ENCODE results near the gene AKR7A3.
"Not testable (repeated sequence)": the region's sequence is repeated elsewhere in the genome, so short reads cannot be mapped to it uniquely, and the experiment has no call there.

The AKR7A3 gene

DNA sequence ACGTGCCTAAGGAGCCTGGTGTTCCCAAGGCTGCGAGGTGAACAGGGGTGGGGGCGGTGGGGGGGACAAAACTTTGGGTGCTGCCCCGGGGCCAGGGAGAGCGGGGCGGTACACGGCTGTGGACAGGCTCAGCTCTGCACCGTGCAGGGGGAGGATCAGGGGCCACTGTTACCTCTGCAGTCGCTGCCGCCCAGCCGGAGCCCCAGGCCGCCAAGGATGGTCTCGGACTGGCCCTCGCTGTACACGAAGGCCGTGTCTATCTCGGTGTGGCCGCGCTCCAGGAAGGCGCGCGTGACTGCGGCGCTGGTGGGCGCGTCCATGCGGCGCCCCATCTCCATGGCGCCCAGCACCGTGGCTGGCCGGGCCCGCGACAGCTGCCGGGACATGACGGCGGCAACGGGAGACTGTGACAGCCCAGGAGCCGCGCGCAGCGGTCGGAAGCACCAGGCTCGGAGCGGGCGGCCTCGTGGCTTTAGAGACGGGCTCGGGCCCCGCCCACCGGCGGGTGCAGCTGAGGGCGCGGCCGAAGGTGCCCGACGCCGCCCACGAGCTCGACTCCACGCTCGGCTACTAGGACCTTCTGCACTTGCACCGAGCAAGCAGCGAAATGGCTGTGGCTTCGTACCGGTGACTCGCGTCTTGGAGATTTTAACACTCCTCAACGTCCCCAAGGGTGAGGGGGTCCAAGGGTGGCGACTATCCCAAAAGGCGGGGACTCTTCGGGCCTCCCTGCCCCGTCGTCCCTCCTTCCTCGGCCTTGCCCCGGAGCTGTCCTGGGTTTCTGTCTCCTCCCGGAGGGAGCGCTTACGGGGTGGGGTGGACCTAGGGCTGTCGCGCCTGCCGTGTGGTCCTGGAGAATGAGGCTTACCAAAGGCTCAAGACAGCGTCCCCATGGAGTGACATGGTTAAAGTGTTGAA, at the start of gene AKR7A3:
Gene AKR7A3 (minus strand): TSS at position 447 of the 918 bp plus-strand sequence. CDS start 61 bp downstream, at position 386.
- H3K9ac ChIP-seq (ENCODE audit: low read depth, low read length) = peak within 1 kb of the TSS; percentile 26; the same call in 1 of the 2 replicates
- H3K36me3 ChIP-seq (ENCODE audit: insufficient read depth, low read length); H3K9me3 ChIP-seq (ENCODE audit: control insufficient read depth, insufficient read depth, low read length); H3K4me1 ChIP-seq (ENCODE audit: insufficient read depth, low read length): not testable (repeated sequence)

DNA sequence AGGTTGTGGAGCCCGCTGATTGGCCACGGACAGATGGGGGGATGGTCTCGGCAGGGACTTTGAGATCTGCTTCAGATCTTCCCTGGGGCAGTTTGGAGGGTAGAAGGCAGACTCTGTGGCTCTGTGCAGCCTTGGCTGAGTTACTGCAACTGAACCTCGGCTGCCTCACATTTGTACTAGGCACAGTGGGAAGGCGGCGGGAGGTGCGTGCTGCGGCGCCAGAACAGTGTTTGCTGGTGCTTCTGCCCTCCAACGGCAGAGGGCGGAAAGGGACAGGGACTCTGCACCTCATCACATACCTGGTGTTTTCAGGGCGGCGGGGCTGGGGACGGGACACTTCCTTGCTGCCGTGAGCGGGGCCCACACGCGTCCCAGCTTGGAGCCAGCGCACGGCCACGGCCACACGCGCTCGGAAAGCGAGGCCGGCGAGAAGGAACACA, 49.8 kb upstream of the AKR7A3 start:
- H3K9me3 ChIP-seq (ENCODE audit: control insufficient read depth, insufficient read depth, low read length) = no peaks in the 10 kb centered on the region
- peaks cover 6% of the 10 kb centered on the region for H3K4me1 ChIP-seq (ENCODE audit: insufficient read depth, low read length)
- peak overlapping the region; percentile 4 for H3K9ac ChIP-seq (ENCODE audit: low read depth, low read length)
- H3K36me3 ChIP-seq (ENCODE audit: insufficient read depth, low read length) = no peaks in the 10 kb centered on the region

DNA sequence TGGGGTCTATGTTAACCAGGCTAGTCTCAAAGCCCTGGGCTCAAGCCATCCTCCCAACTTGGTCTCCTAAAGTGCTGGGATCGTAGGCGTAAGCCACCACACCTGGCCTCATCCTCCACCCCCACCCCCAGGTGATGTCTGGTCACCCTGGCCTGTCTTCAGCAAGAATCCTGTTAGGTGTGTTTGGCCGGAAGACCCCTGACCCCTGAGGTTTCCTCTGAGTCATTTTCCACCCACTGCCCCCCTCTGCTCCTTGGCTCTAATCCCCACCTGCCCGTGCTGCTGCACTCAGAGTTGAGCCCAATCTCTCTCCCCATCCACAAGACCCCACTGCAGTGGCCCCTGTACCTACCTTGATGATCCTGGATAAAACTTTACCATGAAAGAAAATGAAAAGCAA, 48.7 kb upstream of the AKR7A3 start:
- no peaks in the 10 kb centered on the region for H3K36me3 ChIP-seq (ENCODE audit: insufficient read depth, low read length)
- H3K9me3 ChIP-seq (ENCODE audit: control insufficient read depth, insufficient read depth, low read length) = no peaks in the 10 kb centered on the region
- H3K4me1 ChIP-seq (ENCODE audit: insufficient read depth, low read length) = peaks cover 6% of the 10 kb centered on the region
- H3K9ac ChIP-seq (ENCODE audit: low read depth, low read length) = no peak overlapping the region; the same call in 1 of the 2 replicates

DNA sequence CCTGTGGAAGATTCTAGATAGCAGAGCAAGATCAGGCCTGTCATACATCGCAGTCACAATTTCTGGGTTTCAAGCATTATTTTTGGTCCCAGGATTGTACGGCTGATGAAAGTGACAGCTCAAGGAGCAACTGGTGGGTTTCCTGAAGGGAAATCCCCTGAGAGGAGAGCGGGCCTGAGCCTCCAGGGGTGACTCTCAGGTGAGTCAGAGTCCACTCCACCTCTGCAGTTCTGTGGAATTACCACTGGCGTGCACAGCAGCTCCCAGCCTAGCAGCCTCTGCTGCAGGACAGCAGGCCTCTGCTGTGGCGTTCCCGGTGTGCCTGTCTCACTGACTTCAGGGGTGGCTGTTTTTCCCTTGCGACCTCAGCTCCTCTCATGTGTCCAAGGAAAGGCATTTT, 48.0 kb upstream of the AKR7A3 start:
- H3K9ac ChIP-seq (ENCODE audit: low read depth, low read length) = no peak overlapping the region
- H3K9me3 ChIP-seq (ENCODE audit: control insufficient read depth, insufficient read depth, low read length) = no peaks in the 10 kb centered on the region
- H3K4me1 ChIP-seq (ENCODE audit: insufficient read depth, low read length) = peaks cover 6% of the 10 kb centered on the region
- no peaks in the 10 kb centered on the region for H3K36me3 ChIP-seq (ENCODE audit: insufficient read depth, low read length)

DNA sequence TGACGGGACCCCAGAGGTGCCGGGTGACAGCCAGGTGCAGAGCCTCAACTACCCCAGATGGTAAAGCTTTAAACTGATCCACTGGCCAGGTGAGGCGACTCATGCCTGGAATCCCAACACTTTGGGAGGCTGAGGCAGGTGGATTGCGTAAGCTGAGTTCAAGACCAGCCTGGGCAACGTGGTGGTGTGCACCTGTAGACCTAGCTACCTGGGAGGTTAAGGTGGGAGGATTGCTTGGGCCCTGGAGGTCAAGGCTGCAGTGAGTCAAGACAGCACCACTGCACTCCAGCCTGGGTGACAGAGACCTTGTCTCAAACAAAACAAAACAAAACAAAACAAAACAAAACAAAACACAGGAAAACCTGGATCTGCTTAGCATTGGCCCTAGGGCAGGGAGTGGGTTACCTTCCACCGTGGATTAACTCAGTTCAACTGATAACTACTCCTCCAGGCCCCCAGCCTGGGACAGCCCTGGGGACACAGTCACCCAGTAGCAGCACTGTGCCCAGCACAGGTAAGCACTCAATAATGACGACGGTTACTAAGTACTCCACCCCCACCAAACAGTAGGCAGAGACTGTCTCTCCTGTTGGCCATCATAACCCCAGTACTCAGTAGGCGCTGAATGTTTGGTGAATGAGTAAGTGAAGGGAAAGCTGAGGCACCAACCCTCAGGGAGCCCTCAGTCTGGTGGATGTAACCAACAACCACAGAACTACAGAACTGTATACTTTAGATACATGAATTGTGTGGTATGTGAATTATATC, 45.2 kb upstream of the AKR7A3 start:
- Histone ChIP-seq H3K36me3 (ENCODE audit: insufficient read depth, low read length) (no peaks in the 10 kb centered on the region), H3K9ac (ENCODE audit: low read depth, low read length) (no peak overlapping the region), H3K4me1 (ENCODE audit: insufficient read depth, low read length) (no peaks in the 10 kb centered on the region; the same call in 1 of the 2 replicates), H3K9me3 (ENCODE audit: control insufficient read depth, insufficient read depth, low read length) (no peaks in the 10 kb centered on the region)

DNA sequence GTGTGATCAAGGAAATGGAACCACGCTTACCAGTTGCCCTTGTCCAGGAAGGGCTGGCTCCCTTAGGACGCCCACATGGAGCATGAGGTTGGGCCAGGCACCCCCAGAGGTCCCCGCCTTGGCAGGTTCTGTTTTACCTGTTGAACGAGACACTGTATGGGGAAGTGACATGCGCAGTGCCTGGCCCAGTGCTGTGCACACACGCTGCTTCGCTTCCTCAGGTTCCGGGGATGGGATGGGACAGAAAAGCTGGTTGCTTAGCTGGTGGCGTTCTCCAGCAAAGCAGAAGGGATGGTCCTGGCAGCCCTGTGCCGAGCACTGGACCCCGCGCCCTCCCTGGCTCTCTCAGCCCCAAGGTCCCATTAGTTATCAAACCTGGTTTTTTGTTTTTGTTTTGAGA, 44.3 kb upstream of the AKR7A3 start:
- Histone ChIP-seq H3K4me1 (ENCODE audit: insufficient read depth, low read length) (no peaks in the 10 kb centered on the region; the same call in 1 of the 2 replicates), H3K9me3 (ENCODE audit: control insufficient read depth, insufficient read depth, low read length) (no peaks in the 10 kb centered on the region), H3K9ac (ENCODE audit: low read depth, low read length) (no peak overlapping the region), H3K36me3 (ENCODE audit: insufficient read depth, low read length) (no peaks in the 10 kb centered on the region)

DNA sequence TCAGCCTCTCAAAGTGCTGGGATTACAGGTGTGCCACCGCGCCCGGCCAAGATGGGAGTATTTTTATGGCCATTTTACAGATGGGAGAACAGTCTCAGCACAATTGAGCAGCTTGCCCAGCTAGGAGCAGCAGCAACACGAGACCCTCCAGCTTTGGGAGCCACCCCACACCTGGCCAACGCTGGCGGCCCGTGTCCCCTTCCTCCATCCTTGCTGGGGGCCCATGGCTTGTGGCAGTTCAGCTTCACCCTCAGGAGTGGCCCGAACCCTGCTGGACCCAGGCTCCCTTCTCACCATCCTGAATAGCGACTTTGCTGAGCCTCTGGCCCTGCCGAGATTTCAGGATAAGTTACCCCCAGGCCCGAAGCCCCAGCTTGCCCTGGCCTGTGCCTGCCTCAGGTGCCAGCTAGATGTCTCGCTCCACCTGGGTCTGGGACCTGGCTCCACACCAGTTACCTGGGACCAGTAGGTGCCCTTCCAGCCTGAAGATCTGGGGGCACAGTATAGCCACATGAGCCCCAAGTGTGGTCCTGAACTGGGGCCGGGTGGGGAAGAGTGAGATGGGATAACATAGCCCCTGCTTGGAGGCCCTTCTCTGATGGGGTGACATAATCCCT, 42.8 kb upstream of the AKR7A3 start:
- Histone ChIP-seq H3K9ac (ENCODE audit: low read depth, low read length) (no peak overlapping the region), H3K9me3 (ENCODE audit: control insufficient read depth, insufficient read depth, low read length) (no peaks in the 10 kb centered on the region), H3K36me3 (ENCODE audit: insufficient read depth, low read length) (no peaks in the 10 kb centered on the region), H3K4me1 (ENCODE audit: insufficient read depth, low read length) (no peaks in the 10 kb centered on the region)

DNA sequence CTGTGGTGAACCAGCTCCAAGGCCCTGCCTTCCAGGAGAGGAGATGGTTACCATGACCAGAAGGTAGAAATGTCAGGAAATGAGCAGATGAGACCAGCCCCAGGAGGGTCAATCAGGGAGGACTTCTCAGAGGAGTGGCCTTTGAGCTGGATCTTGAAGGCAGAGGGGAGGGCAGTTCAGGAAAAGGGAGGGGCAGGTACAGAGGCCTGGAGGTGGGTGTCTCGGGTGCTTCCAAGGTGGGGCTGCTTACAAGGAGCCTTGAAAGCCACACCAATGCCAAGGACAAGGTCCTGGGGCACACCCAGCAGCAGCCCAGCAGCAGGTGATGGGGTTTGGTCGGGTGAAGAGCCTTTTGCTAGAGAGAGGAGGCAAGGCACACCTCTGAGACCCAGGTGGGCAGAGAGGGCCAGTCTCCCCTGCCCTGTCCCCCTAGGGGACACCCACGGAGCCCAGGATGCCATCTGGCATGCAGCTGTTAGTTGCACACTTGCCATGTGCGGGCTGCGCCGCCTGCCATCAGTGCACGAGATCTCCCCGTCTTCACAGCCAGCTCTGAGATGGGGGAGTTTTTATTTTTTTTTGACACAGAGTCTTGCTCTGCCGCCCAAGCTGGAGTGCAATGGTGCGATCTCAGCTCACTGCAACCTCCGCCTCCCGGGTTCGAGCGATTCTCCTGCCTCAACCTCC, 42.0 kb upstream of the AKR7A3 start:
- no peaks in the 10 kb centered on the region for H3K4me1 ChIP-seq (ENCODE audit: insufficient read depth, low read length)
- no peaks in the 10 kb centered on the region for H3K36me3 ChIP-seq (ENCODE audit: insufficient read depth, low read length)
- no peaks in the 10 kb centered on the region for H3K9me3 ChIP-seq (ENCODE audit: control insufficient read depth, insufficient read depth, low read length)
- no peak overlapping the region for H3K9ac ChIP-seq (ENCODE audit: low read depth, low read length)

DNA sequence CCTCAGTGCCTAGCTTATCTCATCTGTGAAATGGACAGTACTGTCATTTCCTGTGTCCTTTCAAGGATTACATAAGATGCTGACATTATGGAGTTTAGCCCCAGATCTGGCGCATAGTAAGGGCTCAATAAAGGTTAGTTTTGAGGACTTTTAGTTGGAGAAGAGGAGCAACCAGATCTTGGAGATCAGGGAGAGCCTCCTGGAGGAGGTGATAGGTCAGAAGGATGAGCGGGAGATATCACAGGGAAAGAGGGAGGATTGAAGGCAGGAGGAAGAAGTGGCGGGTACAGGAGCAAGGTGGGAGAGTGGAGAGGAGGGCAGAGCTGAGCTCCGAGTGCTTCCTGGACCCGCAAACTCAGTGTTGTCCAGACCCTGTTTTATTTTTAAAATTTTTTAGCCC, 41.0 kb upstream of the AKR7A3 start:
- Histone ChIP-seq H3K36me3 (ENCODE audit: insufficient read depth, low read length) (no peaks in the 10 kb centered on the region), H3K9ac (ENCODE audit: low read depth, low read length) (no peak overlapping the region), H3K9me3 (ENCODE audit: control insufficient read depth, insufficient read depth, low read length) (no peaks in the 10 kb centered on the region), H3K4me1 (ENCODE audit: insufficient read depth, low read length) (no peaks in the 10 kb centered on the region)

DNA sequence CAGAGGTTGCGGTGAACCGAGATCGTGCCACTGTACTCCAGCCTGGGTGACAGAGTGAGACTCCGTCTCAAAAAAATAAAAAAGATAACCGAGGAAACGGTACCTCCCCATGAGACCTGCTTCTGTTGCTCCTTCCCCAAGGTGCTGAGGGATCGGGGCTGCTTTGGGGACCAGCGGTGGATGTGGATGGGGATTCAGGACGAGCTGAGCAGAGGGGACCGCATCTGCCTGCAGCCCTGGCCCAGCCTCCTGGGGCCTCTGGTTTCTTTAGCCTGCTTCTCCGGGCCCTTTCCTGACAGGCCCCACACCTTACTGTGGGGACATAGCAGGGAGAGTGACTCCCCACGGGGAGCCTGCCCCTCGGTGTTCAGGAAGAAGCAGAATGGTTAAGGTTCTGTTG, 40.6 kb upstream of the AKR7A3 start:
- Histone ChIP-seq H3K4me1 (ENCODE audit: insufficient read depth, low read length) (no peaks in the 10 kb centered on the region), H3K9me3 (ENCODE audit: control insufficient read depth, insufficient read depth, low read length) (no peaks in the 10 kb centered on the region), H3K9ac (ENCODE audit: low read depth, low read length) (no peak overlapping the region), H3K36me3 (ENCODE audit: insufficient read depth, low read length) (no peaks in the 10 kb centered on the region)

DNA sequence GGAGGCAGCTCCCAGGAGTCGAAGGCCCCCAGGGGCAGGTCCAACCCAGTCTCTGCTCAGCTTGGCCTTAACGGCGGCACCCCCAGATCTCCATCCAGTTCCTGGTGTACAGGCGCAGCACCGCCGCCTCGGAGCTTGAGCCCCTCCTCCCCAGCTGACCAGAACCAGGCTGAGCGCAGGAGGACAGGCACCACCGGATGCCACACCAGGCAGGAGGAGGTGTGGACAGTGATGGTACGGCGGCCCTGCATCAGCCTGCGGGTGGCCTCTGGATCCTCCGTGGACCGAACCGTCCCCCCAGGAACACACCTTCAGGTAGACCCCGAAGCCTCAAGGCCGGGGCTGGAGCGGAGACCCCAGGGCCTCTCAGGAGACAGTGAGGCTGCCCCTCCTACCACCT, 39.9 kb upstream of the AKR7A3 start:
- H3K9me3 ChIP-seq (ENCODE audit: control insufficient read depth, insufficient read depth, low read length) = no peaks in the 10 kb centered on the region
- H3K4me1 ChIP-seq (ENCODE audit: insufficient read depth, low read length) = no peaks in the 10 kb centered on the region
- H3K9ac ChIP-seq (ENCODE audit: low read depth, low read length) = no peak overlapping the region
- no peaks in the 10 kb centered on the region for H3K36me3 ChIP-seq (ENCODE audit: insufficient read depth, low read length)

DNA sequence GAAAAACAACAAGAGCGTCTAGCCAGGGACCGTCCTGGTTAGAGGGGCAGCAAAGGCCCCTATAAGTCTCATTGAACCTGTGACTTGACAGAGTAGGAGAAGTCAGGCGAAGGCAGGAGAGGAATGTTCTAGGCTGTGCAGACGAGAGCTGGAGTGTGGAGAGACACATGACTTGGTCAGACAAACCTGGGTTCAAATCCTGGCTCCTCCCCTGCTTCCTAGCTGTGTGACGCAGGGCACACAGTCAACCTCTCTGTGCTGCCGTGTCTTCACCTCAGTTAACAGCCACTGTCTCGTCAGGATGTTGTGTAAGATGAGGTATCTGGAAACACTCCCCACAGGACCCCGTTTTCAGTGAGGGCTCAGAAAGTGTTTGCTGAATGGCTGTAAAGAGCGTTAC, 39.2 kb upstream of the AKR7A3 start:
- H3K4me1 ChIP-seq (ENCODE audit: insufficient read depth, low read length) = no peaks in the 10 kb centered on the region
- H3K9me3 ChIP-seq (ENCODE audit: control insufficient read depth, insufficient read depth, low read length) = no peaks in the 10 kb centered on the region
- no peak overlapping the region for H3K9ac ChIP-seq (ENCODE audit: low read depth, low read length)
- H3K36me3 ChIP-seq (ENCODE audit: insufficient read depth, low read length) = no peaks in the 10 kb centered on the region

DNA sequence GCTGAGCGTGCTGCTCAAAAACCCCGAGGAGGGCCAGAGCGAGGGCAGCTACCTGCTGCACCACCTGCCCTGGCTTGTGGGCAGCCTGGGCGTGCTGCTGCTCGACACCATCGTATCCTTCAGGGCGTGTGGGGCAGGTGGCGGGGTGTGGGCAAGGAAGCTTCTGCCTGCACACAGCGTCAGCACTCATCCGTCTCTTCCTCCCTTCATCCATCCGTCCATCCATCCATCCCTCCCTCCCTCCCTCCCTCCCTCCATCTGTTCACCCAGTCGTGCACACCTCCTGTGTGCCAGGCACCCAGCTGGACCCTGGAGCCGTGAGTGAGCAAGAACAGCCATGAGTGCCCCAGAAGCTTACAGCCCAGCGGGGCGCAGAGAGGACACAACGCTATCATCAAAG, 38.7 kb upstream of the AKR7A3 start:
- no peaks in the 10 kb centered on the region for H3K36me3 ChIP-seq (ENCODE audit: insufficient read depth, low read length)
- no peaks in the 10 kb centered on the region for H3K9me3 ChIP-seq (ENCODE audit: control insufficient read depth, insufficient read depth, low read length)
- no peak overlapping the region for H3K9ac ChIP-seq (ENCODE audit: low read depth, low read length)
- no peaks in the 10 kb centered on the region for H3K4me1 ChIP-seq (ENCODE audit: insufficient read depth, low read length)

DNA sequence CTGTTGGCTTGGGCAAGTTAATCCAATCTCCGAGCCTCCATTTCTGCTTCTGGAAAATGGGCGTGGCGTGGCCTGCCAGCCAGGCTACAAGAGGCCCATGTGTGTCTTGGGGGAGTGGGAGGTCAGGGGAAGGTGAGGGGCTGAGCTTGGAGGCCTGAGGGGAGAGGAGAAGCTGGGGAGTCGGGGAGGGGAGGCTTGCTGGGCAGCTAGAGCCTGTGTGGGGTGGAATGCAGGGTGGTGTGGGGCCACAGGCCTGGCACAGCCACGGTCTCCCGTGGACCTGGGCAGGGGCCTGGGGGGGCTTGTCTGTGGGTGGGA, 38.1 kb upstream of the AKR7A3 start:
- Histone ChIP-seq H3K4me1 (ENCODE audit: insufficient read depth, low read length) (no peaks in the 10 kb centered on the region), H3K9me3 (ENCODE audit: control insufficient read depth, insufficient read depth, low read length) (no peaks in the 10 kb centered on the region), H3K36me3 (ENCODE audit: insufficient read depth, low read length) (no peaks in the 10 kb centered on the region), H3K9ac (ENCODE audit: low read depth, low read length) (no peak overlapping the region)

All from ES-I3 (cell line).